Stomach smooth muscle (tissue), 2 donors: Measurements from ENCODE around the gene KIF26B.

Experiments
- H3K27ac ChIP-seq: one replicate; pipeline ENCODE4 v1.7.0; 2013; ENCODE audit warnings: mild to moderate bottlenecking, low read length, inconsistent platforms
- H3K27me3 ChIP-seq, 2 donors: one replicate each; pipeline ENCODE4 v1.7.0; 2013; ENCODE audit warnings: low read length in 2 of 2; ENCODE audit not compliant: insufficient read depth in 2 of 2, control insufficient read depth in 1 of 2
- H3K36me3 ChIP-seq, 2 donors: one replicate each; pipeline ENCODE4 v1.7.0; 2013; ENCODE audit warnings: low read length in 2 of 2; ENCODE audit not compliant: control insufficient read depth in 2 of 2, insufficient read depth in 2 of 2
- H3K4me1 ChIP-seq: one replicate; pipeline ENCODE4 v1.7.0; 2013; ENCODE audit warnings: low read length; ENCODE audit not compliant: control insufficient read depth, insufficient read depth
- H3K4me3 ChIP-seq, 2 donors: one replicate each; pipeline ENCODE4 v1.7.0; 2013; ENCODE audit warnings: low read length in 2 of 2
- H3K9ac ChIP-seq, 2 donors: one replicate each; pipeline ENCODE4 v1.7.0; 2013; ENCODE audit warnings: low read length in 2 of 2, mild to moderate bottlenecking in 1 of 2
- H3K9me3 ChIP-seq, 2 donors: one replicate each; pipeline ENCODE4 v1.7.0; 2013; ENCODE audit warnings: low read length in 2 of 2; ENCODE audit not compliant: control insufficient read depth in 2 of 2
- donor health status: healthy.
- donor health status: Pancreatic carcinoma.

The KIF26B gene

GRCh38 chr1:245687636-245688535 is 533.1 kb downstream of the KIF26B start:
- H3K9ac ChIP-seq: no peak overlapping the region
- H3K9me3 ChIP-seq: no peaks in the 10 kb centered on the region
- H3K27me3 ChIP-seq: no peaks in the 10 kb centered on the region
- H3K27ac ChIP-seq: no peak overlapping the region
- peaks cover 12% of the 10 kb centered on the region for H3K4me1 ChIP-seq
- H3K36me3 ChIP-seq: no peaks in the 10 kb centered on the region
- peak overlapping the region in 1 of 2 donors; percentile 54 for H3K4me3 ChIP-seq

DNA sequence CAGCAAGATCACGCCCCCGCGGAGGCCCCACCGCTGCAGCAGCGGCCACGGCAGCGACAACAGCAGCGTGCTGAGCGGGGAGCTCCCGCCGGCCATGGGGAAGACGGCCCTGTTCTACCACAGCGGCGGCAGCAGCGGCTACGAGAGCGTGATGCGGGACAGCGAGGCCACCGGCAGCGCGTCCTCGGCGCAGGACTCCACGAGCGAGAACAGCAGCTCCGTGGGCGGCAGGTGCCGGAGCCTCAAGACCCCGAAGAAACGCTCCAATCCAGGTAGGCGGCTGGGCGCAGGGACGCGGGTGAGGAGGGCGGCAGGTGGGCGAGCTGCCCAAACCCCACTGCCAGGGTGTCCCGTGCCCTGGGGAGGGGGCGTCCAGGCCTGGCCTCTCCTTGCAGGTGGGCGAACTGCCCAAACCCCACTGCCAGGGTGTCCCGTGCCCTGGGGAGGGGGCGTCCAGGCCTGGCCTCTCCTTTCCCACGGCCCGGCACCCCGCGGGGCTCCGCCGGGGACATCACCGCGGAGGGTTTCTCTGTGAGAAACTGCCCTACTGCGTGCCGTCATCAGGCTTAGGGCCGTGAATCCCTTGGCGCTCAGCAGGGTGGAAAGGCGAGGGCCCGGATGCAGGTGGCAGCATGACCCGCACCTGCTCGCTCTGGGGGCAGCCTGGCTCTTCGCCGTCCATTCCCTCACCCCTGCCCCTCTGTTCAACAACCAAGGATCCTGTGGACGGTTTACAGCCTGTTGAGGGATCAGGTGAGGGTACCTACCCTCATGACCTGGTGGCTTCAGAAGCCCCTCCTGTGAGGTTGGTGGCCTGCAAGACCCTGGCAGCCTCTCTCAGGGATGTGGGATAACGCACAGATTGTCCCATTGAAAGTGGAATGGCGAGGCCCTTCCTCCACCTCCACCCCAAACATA is 534.0 kb downstream of the KIF26B start:
- Histone ChIP-seq H3K9me3 (no peaks in the 10 kb centered on the region), H3K4me3 (no peak overlapping the region), H3K9ac (no peak overlapping the region), H3K27ac (no peak overlapping the region), H3K27me3 (no peaks in the 10 kb centered on the region), H3K36me3 (no peaks in the 10 kb centered on the region), H3K4me1 (peaks cover 2% of the 10 kb centered on the region)

GRCh38 chr1:245690156-245690690 is 535.4 kb downstream of the KIF26B start:
- Histone ChIP-seq H3K4me3 (no peak overlapping the region), H3K9ac (no peak overlapping the region), H3K9me3 (no peaks in the 10 kb centered on the region), H3K4me1 (no peaks in the 10 kb centered on the region), H3K27ac (no peak overlapping the region), H3K36me3 (no peaks in the 10 kb centered on the region), H3K27me3 (no peaks in the 10 kb centered on the region)

- Histone ChIP-seq H3K9ac (no peak overlapping the region), H3K27me3 (no peaks in the 10 kb centered on the region), H3K4me1 (no peaks in the 10 kb centered on the region), H3K9me3 (peaks cover 0 to 2% of the 10 kb centered on the region in 2 donors), H3K4me3 (no peak overlapping the region), H3K27ac (no peak overlapping the region), H3K36me3 (no peaks in the 10 kb centered on the region)
These were observed 536.3 kb downstream of the KIF26B start for GRCh38 chr1:245690946-245691541.

DNA sequence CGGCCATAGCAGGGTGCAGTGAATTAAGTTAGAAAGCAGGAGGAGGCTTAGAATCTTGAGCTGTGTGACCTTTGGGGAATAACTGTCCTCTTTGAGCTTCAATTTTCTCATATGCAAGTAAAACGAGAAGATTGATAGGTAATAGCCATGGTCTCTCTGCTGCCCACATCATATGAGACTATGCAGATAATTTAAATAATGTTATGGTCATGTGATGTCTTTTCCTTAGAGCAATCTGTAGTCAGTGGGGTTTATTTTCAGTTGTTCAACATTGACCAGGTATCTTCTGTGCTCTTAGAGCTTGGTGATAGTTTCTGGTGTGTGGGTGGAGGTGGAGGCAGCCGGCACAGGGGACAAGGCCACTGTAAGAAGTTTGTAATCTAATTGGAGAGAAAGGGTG is 537.1 kb downstream of the KIF26B start:
- Histone ChIP-seq H3K36me3 (no peaks in the 10 kb centered on the region), H3K4me1 (no peaks in the 10 kb centered on the region), H3K9ac (no peak overlapping the region), H3K9me3 (peaks cover 0 to 5% of the 10 kb centered on the region in 2 donors), H3K4me3 (no peak overlapping the region), H3K27ac (no peak overlapping the region), H3K27me3 (no peaks in the 10 kb centered on the region)

DNA sequence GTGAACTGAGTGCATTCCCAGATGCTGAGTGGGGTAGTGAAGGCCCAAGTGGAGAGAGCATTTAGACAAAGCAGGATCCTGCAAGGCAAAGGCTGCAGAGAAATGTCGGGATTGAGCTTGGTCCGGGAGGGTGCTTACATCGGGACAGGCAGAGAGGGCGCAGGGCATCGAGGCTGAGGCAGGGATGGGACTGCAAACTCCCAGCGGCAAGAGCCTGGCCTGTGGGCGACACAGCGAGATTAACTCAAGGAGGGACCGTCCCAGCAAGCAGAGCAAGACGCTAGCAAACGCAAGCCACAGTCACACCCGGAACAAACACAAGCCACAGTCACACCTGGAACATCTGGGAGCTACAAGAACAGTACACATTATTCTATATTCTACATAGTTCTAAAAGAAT is 537.5 kb downstream of the KIF26B start:
- H3K9ac ChIP-seq: no peak overlapping the region
- H3K4me1 ChIP-seq: no peaks in the 10 kb centered on the region
- peaks cover 0 to 5% of the 10 kb centered on the region in 2 donors for H3K9me3 ChIP-seq
- H3K4me3 ChIP-seq: no peak overlapping the region
- H3K27ac ChIP-seq: no peak overlapping the region
- no peaks in the 10 kb centered on the region for H3K36me3 ChIP-seq
- H3K27me3 ChIP-seq: no peaks in the 10 kb centered on the region

GRCh38 chr1:245693116-245693793 is 538.5 kb downstream of the KIF26B start:
- no peaks in the 10 kb centered on the region for H3K36me3 ChIP-seq
- H3K9me3 ChIP-seq: peaks cover 0 to 5% of the 10 kb centered on the region in 2 donors
- H3K4me3 ChIP-seq: no peak overlapping the region
- H3K27me3 ChIP-seq: no peaks in the 10 kb centered on the region
- no peak overlapping the region for H3K27ac ChIP-seq
- no peaks in the 10 kb centered on the region for H3K4me1 ChIP-seq
- no peak overlapping the region for H3K9ac ChIP-seq

DNA sequence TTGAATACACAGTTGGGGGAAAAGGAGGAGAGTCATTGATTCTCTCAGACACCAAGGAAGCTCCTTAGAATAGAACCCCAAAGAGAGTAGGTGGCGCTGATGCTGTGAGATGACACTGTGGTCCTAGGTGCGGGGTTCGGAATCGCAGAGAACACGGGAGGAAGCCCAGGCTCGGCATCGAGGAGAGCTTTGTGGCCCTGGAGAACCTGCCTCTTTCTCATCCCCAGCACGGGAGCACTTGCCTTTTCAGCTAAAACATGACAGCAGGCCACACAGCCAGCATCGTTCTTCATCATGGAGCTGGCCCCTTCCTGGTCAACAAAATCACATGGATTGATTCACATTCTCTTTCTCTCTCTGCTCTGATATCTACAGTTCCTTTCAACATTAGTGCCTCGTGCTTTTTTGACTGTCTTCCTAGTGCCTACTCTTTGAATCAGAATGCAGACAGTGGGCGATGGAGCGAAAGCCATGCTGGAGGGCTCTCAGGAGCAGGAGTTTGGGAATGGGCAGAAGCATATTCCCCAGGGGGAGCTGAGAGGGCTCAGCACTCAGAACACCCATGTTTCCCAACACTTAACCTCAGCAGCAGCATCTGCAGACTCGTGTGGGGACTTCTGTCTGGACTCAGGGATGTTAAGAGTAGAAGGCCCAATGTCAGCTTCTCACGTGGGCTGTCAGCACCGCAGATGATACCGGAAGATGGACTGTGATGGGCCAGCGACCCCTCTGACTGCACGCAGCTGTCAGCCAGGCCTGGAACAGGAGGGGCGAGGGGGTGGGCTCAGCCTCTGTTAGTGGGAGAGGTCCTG is 539.4 kb downstream of the KIF26B start:
- no peak overlapping the region for H3K4me3 ChIP-seq
- H3K9me3 ChIP-seq: peaks cover 0 to 5% of the 10 kb centered on the region in 2 donors
- H3K4me1 ChIP-seq: no peaks in the 10 kb centered on the region
- no peak overlapping the region for H3K27ac ChIP-seq
- H3K27me3 ChIP-seq: no peaks in the 10 kb centered on the region
- no peaks in the 10 kb centered on the region for H3K36me3 ChIP-seq
- H3K9ac ChIP-seq: no peak overlapping the region

- no peaks in the 10 kb centered on the region for H3K4me1 ChIP-seq
- peaks cover 0 to 5% of the 10 kb centered on the region in 2 donors for H3K9me3 ChIP-seq
- H3K36me3 ChIP-seq: no peaks in the 10 kb centered on the region
- no peak overlapping the region for H3K9ac ChIP-seq
- H3K27me3 ChIP-seq: no peaks in the 10 kb centered on the region
- H3K27ac ChIP-seq: no peak overlapping the region
- no peak overlapping the region for H3K4me3 ChIP-seq
These were observed 540.0 kb downstream of the KIF26B start for GRCh38 chr1:245694753-245695195.
